GM18868 (cell line): ENCODE data around the gene RC3H2.
"Not testable (repeated sequence)": the region's sequence is repeated elsewhere in the genome, so short reads cannot be mapped to it uniquely, and the experiment has no call there.

Source experiments
- ATAC-seq: cut with Tn5 transposase; IDR thresholded peaks from one replicate; pipeline ENCODE4 v1.9.1; 2021; ENCODE audit warnings: mild to moderate bottlenecking, moderate library complexity; ENCODE audit not compliant: unreplicated experiment

RC3H2 gene

DNA sequence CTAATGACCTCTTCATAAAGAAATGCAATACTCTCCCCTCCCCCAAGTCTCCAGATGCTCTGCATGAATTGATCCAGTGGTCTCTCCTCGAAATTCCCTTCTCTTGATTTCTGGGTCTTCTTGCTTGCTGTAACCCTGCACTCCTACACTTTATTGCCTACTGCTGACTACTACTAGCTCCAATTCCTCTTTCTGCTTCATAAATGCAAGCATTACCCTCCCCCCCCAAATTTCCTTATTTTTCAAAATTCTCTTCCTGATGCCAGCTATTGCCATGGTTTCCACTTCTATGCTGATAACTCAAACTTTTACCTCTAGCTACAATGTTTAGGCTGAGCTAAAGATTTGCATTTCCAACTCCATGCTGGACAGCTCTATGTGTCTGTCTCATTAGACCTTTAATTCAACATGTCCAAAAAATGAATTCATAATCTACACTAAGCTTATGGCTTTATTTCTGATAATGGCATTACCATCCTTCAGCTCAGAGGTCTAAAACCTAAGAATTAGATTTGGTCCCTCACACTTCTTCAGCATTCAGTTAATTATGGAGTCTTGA lies 24.7 kb upstream of the RC3H2 start:
- no peak for ATAC-seq

DNA sequence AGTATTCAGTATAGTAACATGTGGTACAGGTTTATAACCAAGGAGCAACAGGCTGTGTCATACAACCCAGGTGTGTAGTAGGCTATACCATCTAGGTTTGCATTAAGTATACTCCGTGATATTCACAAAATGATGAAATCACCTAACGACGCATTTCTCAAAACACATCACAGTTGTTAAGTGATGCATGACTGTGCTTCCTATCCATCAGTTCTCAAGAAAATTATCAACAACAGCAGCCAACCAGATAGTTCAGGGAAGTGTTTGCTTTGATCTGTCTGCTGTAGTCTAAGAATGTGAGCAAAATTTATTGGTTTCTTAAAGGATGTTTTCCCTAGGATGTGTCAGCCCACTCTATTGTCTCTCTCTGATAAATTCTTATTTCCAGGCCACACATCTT lies 18.8 kb upstream of the RC3H2 start:
- ATAC-seq, result no peak

DNA sequence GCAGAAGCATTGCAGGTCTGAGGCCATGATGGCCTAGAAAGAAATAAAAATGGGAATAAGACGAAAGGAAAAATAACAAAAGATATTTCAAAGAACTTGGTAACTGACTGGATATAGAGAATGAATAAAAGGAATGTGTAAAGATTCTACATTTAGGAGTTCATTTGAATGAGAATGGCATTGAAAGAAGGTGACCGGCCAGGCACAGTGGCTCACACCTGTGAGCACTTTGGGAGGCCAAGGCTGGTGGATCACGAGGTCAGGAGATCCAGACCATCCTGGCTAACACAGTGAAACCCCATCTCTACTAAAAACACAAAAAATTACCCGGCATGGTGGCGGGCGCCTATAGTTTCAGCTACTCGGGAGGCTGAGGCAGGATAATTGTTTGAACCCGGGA lies 17.6 kb upstream of the RC3H2 start:
- no peak for ATAC-seq

DNA sequence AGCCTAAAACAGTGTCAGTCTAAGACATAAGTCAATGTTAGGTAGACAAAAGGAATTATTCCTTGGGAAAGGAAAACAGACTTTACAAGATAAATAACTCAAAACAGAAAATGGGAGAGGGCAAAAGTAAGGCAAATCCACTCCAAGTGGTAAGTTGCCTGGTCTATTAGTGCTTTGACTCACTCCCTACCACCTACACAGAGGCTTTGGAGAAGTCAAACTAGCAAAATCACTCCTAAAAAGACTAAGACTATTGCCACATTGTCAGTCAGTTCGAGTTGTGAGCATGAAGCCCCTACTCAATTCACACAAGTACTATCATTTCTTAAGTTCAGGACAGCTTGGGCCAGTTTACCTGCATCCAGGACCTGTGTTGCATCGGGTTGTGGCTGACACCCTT lies 13.2 kb upstream of the RC3H2 start:
- ATAC-seq, result no peak

DNA sequence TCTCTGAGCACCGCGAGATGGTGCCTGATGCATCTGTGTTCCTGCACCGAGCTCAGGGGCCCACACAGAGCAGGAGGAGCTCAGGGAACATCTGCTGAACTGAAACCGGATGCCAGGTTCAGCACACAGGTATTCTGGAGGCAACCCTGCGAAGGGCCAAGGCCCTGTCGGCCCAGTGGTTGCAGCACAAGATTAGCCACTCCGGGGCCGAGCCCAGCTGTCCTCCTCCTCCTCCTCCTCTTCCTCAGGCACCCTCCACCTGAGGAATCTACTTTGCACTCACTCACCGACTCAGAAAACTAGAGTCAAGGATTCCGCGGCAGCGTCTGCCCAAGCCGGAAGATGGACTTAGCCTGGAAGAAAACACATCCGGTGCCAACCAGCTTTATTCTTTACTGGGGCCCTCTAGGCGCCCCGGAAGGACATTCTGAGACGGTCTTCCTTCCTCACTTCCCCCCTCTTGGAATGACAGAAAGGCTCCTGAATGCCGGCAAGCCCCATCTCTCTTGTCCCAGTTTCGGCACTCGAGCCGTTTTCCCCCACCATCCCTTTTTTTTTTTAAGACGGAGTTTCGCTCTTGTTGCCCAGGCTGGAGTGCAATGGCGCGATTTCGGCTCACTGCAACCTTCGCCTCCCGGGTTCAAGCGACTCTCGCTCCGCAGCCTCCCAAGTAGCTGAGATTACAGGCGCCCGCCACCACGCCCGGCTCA lies 8.0 kb upstream of the RC3H2 start, which contains the start of gene ZBTB6:
ZBTB6 (minus strand) TSS at position 360 of the 710 bp plus-strand sequence. CDS start 1,251 bp downstream, outside the sequence.
- peak; percentile 98 for ATAC-seq

DNA sequence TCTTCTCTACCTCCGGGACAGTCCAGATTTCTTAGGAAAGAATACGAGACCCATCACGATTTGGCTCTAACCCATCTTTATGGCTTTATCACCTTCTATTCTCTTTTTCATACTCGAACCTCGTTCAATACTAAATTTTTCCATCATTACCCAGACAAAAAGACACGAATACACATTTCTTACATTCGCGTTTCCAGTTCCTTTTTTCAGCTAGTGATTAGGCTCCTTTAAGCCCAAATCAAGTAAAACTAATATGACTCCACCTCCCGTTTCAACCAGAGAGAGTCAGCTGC lies 7.5 kb upstream of the RC3H2 start:
- ATAC-seq, result no peak

- not testable (repeated sequence) for ATAC-seq
Measured at GRCh38 chr9:122906122-122906521, 963 bp upstream of the RC3H2 start.

- peak; percentile 6 for ATAC-seq
Measured at GRCh38 chr9:122904466-122904822, 715 bp downstream of the RC3H2 start.

DNA sequence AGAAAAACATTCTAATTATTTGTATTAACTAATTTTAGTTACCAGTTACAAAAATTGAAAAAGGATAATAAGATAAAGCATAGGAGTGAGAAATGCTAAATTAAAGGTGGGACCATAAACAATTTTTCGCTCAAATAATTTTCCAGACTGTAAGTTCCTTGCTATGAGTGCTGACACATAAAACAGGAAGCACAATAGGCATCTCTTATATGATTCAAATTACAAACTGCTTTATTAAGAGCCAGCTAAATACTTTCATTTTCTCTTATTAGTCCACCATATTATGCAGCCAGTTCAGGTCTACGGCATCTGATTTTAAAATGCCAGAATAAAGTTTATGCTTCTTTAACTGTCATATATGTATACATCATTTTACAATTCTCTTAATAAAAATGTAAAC lies 4.4 kb downstream of the RC3H2 start:
- ATAC-seq, result no peak

GRCh38 chr9:122897969-122898368 lies 7.2 kb downstream of the RC3H2 start:
- no peak for ATAC-seq

GRCh38 chr9:122888480-122888879 lies 16.7 kb downstream of the RC3H2 start:
- no peak for ATAC-seq

DNA sequence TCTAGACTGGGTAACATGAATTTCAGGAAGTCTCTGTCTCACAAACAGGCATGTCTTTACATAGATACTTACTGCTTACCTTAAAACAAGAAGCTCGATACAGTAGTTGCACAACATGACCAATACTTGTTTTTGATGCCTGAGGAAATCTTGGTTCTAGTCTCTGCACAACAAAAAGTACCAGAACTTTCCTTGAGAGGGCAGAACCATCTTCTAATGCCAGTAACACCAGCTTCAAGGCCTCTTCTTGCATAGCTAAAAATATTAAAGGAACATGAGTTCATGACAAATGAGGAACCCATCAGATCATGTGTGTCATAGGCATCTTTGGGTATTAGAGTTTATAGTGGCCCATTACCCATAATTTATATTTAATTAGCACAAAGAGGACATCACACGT lies 22.0 kb downstream of the RC3H2 start:
- ATAC-seq, result no peak

DNA sequence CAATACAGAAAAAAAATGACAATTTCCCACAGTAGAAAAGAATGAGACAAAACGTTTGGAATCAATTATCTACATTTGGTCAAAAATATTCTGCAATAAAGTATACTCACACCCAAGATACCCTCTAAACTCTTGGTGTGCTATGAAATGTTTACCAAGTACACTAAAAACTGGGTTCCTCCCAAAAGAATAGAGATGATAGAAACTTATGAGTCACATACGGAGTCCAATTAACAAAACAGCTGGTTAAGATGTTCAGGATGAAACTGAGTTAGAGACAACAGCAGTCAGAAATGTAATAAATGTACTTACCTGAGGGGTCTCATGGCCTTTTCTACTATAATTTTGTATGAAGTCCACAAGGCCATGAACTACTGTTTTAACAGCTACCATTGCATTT lies 25.7 kb downstream of the RC3H2 start:
- no peak for ATAC-seq

- no peak for ATAC-seq
Measured at GRCh38 chr9:122875523-122875922, 29.6 kb downstream of the RC3H2 start.

GRCh38 chr9:122867276-122867675 lies 37.9 kb downstream of the RC3H2 start:
- ATAC-seq, result not testable (repeated sequence)

DNA sequence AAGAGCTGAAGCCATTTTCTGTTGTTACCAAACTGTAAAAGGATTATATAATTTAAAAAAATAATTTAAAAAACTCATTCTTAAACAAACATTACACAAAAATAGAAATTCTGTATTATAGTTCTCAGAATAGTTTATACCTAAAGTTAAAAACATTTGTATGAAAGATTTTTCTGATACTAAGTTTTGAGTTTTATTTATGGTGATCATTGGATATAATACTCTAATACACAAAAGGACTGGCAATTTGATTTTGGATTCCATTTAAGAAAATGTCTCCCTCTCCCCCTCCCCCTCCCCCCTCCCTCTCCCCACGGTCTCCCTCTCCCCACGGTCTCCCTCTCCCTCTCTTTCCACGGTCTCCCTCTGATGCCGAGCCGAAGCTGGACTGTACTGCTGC lies 39.1 kb downstream of the RC3H2 start:
- no peak for ATAC-seq

DNA sequence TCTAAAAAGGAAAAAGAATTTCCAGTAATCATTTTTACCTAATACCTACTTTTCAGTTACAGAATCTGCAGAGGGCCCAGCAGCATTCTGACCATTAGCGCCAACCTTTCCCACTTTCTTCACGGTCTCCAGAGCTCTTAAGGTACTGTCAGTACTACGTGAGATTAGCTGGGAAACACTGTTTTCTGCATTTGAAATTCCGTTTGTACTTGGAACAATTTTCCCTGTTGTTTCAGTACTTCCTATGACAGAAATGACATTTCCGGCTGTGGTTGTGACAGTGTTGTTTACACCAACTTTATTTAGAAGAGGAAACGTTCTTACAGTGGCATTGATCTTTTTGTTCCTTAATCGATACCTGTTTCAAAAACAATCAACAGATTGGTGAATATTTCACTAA lies 39.9 kb downstream of the RC3H2 start:
- no peak for ATAC-seq

GRCh38 chr9:122863407-122863806 lies 41.8 kb downstream of the RC3H2 start:
- no peak for ATAC-seq

- ATAC-seq, result no peak
Measured at GRCh38 chr9:122860319-122861142, 44.6 kb downstream of the RC3H2 start.

DNA sequence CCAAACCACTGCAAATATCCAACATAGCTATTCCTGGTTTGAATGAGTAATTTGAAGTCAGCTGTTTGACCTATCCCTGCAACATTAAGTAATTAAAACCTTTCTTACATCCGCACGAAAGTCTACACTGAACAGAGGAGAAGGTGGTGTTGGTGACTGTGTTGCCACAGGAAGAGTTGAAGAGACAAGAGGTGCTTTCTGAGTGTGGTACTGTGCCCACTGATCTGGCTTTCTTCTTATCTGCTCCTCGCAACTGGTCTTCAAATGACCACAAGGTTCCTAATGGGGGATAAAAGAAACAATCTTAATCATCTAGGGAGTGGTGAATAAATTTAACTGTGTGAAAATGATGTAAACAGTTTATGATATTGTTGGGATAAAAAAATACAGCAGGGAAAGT lies 47.3 kb downstream of the RC3H2 start:
- no peak for ATAC-seq

DNA sequence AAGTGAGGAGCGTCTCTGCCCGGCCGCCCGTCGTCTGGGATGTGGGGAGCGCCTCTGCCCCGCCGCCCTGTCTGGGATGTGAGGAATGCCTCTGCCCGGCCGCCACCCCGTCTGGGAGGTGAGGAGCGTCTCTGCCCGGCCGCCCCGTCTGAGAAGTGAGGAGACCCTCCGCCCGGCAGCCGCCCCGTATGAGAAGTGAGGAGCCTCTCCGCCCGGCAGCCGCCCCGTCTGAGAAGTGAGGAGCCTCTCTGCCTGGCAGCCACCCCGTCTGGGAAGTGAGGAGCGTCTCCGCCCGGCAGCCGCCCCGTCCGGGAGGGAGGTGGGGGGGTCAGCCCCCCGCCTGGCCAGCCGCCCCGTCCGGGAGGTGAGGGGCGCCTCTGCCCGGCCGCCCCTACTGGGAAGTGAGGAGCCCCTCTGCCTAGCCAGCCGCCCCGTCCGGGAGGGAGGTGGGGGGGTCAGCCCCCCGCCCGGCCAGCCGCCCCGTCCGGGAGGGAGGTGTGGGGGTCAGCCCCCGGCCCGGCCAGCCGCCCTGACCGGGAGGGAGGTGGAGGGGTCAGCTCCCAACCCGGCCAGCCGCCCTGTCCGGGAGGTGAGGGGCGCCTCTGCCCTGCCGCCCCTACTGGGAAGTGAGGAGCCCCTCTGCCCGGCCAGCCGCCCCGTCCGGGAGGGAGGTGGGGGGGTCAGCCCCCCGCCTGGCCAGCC lies 52.9 kb downstream of the RC3H2 start:
- ATAC-seq, result not testable (repeated sequence)
